HG03439 (cell line): ENCODE data around the gene SCAP.
"Not testable (repeated sequence)": the region's sequence is repeated elsewhere in the genome, so short reads cannot be mapped to it uniquely, and the experiment has no call there.

Source experiments
- ATAC-seq: cut with Tn5 transposase; IDR thresholded peaks from one replicate; pipeline ENCODE4 v1.9.1; 2021; ENCODE audit warnings: mild to moderate bottlenecking, moderate library complexity; ENCODE audit not compliant: unreplicated experiment

SCAP gene

GRCh38 chr3:47475570-47476329 lies at the start of gene SCAP:
SCAP (minus strand) TSS chr3:47475941; CDS start chr3:47442993, 32,948 bp downstream.
- peak; percentile 91 for ATAC-seq

- no peak for ATAC-seq
Observed at GRCh38 chr3:47523310-47524073, 47.8 kb upstream of the SCAP start.

GRCh38 chr3:47522082-47522987 lies 46.6 kb upstream of the SCAP start:
- peak; percentile 86 for ATAC-seq

GRCh38 chr3:47520756-47521155 lies 45.0 kb upstream of the SCAP start:
- ATAC-seq: no peak

- no peak for ATAC-seq
Observed at GRCh38 chr3:47517937-47518336, 42.2 kb upstream of the SCAP start.

- no peak for ATAC-seq
Observed at GRCh38 chr3:47515864-47516319, 40.2 kb upstream of the SCAP start.

GRCh38 chr3:47515100-47515499 lies 39.4 kb upstream of the SCAP start:
- no peak for ATAC-seq

- ATAC-seq: peak; percentile 96
Observed at GRCh38 chr3:47513125-47513929, 37.6 kb upstream of the SCAP start, which contains the start of gene ELP6. ELP6 (minus strand) TSS chr3:47513712; CDS start chr3:47513590, 122 bp downstream.

GRCh38 chr3:47512416-47513124 lies 36.8 kb upstream of the SCAP start:
- peak; percentile 9 for ATAC-seq

- ATAC-seq: not testable (repeated sequence)
Observed at GRCh38 chr3:47505267-47505666, 29.5 kb upstream of the SCAP start.

- no peak for ATAC-seq
Observed at GRCh38 chr3:47504113-47504512, 28.4 kb upstream of the SCAP start.

- ATAC-seq: no peak
Observed at GRCh38 chr3:47503033-47503432, 27.3 kb upstream of the SCAP start.

- no peak for ATAC-seq
Observed at GRCh38 chr3:47496892-47497291, 21.2 kb upstream of the SCAP start.

- no peak for ATAC-seq
Observed at GRCh38 chr3:47495886-47496285, 20.1 kb upstream of the SCAP start.

- no peak for ATAC-seq
Observed at GRCh38 chr3:47495111-47495510, 19.4 kb upstream of the SCAP start.

GRCh38 chr3:47491777-47492176 lies 16.0 kb upstream of the SCAP start:
- no peak for ATAC-seq

- no peak for ATAC-seq
Observed at GRCh38 chr3:47491186-47491585, 15.4 kb upstream of the SCAP start.

GRCh38 chr3:47487265-47487664 lies 11.5 kb upstream of the SCAP start:
- ATAC-seq: no peak

- ATAC-seq: no peak
Observed at GRCh38 chr3:47485812-47486211, 10.1 kb upstream of the SCAP start.
